GM19023 (cell line): ENCODE data around the gene LRP1B.

Source experiments
- ATAC-seq: cut with Tn5 transposase; IDR thresholded peaks from one replicate; pipeline ENCODE4 v1.9.1; 2021; ENCODE audit warnings: mild to moderate bottlenecking, moderate library complexity; ENCODE audit not compliant: unreplicated experiment

The LRP1B gene

GRCh38 chr2:142042536-142043199, 88.1 kb downstream of the LRP1B start:
- ATAC-seq, result no peak

GRCh38 chr2:142041996-142042395, 88.8 kb downstream of the LRP1B start:
- no peak for ATAC-seq

- no peak for ATAC-seq
Measured at GRCh38 chr2:142041105-142041504, 89.7 kb downstream of the LRP1B start.

- no peak for ATAC-seq
Measured at GRCh38 chr2:142040556-142040955, 90.3 kb downstream of the LRP1B start.

GRCh38 chr2:142038826-142039225, 92.0 kb downstream of the LRP1B start:
- ATAC-seq, result no peak

- ATAC-seq, result no peak
Measured at GRCh38 chr2:142037744-142038143, 93.1 kb downstream of the LRP1B start.

GRCh38 chr2:142037066-142037465, 93.8 kb downstream of the LRP1B start:
- no peak for ATAC-seq

- no peak for ATAC-seq
Measured at GRCh38 chr2:142033393-142033792, 97.4 kb downstream of the LRP1B start.

- no peak for ATAC-seq
Measured at GRCh38 chr2:142031656-142032055, 99.2 kb downstream of the LRP1B start.

- no peak for ATAC-seq
Measured at GRCh38 chr2:142030735-142031134, 100.1 kb downstream of the LRP1B start.

- ATAC-seq, result no peak
Measured at GRCh38 chr2:142029974-142030373, 100.8 kb downstream of the LRP1B start.

- no peak for ATAC-seq
Measured at GRCh38 chr2:142025394-142025793, 105.4 kb downstream of the LRP1B start.

GRCh38 chr2:142020368-142020767, 110.4 kb downstream of the LRP1B start:
- no peak for ATAC-seq

GRCh38 chr2:142014536-142014935, 116.3 kb downstream of the LRP1B start:
- ATAC-seq, result no peak

GRCh38 chr2:142012797-142013196, 118.0 kb downstream of the LRP1B start:
- ATAC-seq, result no peak

GRCh38 chr2:142010477-142011270, 120.1 kb downstream of the LRP1B start:
- ATAC-seq, result no peak

- no peak for ATAC-seq
Measured at GRCh38 chr2:142008135-142008744, 122.6 kb downstream of the LRP1B start.

- no peak for ATAC-seq
Measured at GRCh38 chr2:141994066-141994465, 136.8 kb downstream of the LRP1B start.

- no peak for ATAC-seq
Measured at GRCh38 chr2:141992695-141993094, 138.1 kb downstream of the LRP1B start.

GRCh38 chr2:141968433-141968832, 162.4 kb downstream of the LRP1B start:
- ATAC-seq, result no peak

GRCh38 chr2:141967980-141968379, 162.8 kb downstream of the LRP1B start:
- ATAC-seq, result no peak

GRCh38 chr2:141967503-141967902, 163.3 kb downstream of the LRP1B start:
- ATAC-seq, result no peak
